Natural killer cell treated with Interleukin-12 subunit alpha and Interleukin-12 subunit beta and Interleukin-15 and Interleukin-18, amount 100 ng/mL, for 72 hours (primary cell): Measurements from ENCODE around the gene CDKAL1. TPM values are rescaled to one million over a fixed set of nuclear protein-coding genes. Genes with fewer than 3 reads are reported as not detected.
"Not testable (repeated sequence)": the region's sequence is repeated elsewhere in the genome, so short reads cannot be mapped to it uniquely, and the experiment has no call there.

Source experiments
- ATAC-seq, 2 donors: fragments of 150-1000 bp; cut with Tn5 transposase in 1 of 2; sonication (Bioruptor Pico), chemical (Tn5 transposase) in 1 of 2; 2 replicates each; pipeline ENCODE4 v1.10.0; 2021
- DNase-seq: peaks from one replicate; pipeline ENCODE4 v3.0.0; 2022; ENCODE audit warnings: low spot score
- H3K27ac Mint-ChIP-seq, 2 donors: 1 replicate in 1 of 2; 2 replicates in 1 of 2; pipeline ENCODE4 v1.8.0; 2022; ENCODE audit warnings: mixed read lengths in 2 of 2, mild to moderate bottlenecking in 1 of 2, moderate library complexity in 1 of 2
- H3K27me3 Mint-ChIP-seq, 2 donors: 1 replicate in 1 of 2; 2 replicates in 1 of 2; pipeline ENCODE4 v1.8.0; 2022; ENCODE audit warnings: mixed read lengths in 2 of 2
- H3K36me3 Mint-ChIP-seq: one replicate; pipeline ENCODE4 v1.8.0; 2022; ENCODE audit warnings: mixed read lengths
- H3K4me1 Mint-ChIP-seq, 2 donors: 1 replicate in 1 of 2; 2 replicates in 1 of 2; pipeline ENCODE4 v1.8.0; 2022; ENCODE audit warnings: low read depth in 2 of 2, mixed read lengths in 2 of 2, mild to moderate bottlenecking in 1 of 2
- H3K4me3 Mint-ChIP-seq: one replicate; pipeline ENCODE4 v1.8.0; 2022; ENCODE audit warnings: mixed read lengths
- H3K9me3 Mint-ChIP-seq: 2 replicates; pipeline ENCODE4 v1.8.0; 2022; ENCODE audit warnings: mixed read lengths
- total RNA-seq, 2 donors: library from RNA; stranded (reverse); gene quantifications; one replicate each; pipeline ENCODE4 v1.2.3, GENCODE V29; 2022

CDKAL1 gene
- total RNA-seq, 2 donors from 2014 or later, result 33.7 to 43.8 TPM

DNA sequence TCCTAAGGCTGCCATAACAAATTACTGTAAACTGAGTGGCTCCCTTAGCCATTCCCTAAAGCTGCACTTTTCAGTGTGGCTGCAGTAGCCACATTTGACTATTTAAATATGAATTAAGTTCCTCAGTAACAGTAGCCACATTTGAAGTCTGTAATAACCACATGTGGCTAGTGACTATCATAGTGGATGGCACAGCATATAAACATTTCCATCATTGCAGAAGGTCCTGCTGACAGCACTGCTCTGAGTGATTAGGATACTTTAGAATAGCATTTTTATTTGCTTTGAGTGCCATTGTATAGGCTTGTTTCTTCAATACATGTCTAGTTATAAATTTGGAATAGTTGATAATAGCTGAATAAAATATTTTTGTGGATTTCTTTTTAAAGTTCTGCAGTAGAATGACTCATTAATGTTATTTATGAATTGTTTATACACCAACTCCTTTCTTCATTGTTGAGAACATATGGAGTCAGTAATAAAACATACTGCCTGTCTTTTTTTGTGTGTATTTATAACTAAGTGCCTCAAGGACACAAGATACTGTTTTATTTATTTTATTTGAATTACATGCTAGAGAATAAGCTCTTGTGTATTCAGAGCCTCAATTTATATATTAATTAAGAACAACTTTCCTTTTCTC lies 217.2 kb downstream of the CDKAL1 start:
- Mint-ChIP-seq H3K9me3 (no peaks in the 10 kb centered on the region), H3K27me3 (peaks cover 0 to 3% of the 10 kb centered on the region in 2 donors), H3K36me3 (peaks cover 8% of the 10 kb centered on the region), H3K4me3 (no peak overlapping the region), H3K27ac (no peak overlapping the region), H3K4me1 (peaks cover 27 to 29% of the 10 kb centered on the region in 2 donors)
- ATAC-seq (no peak), DNase-seq (no peak)

DNA sequence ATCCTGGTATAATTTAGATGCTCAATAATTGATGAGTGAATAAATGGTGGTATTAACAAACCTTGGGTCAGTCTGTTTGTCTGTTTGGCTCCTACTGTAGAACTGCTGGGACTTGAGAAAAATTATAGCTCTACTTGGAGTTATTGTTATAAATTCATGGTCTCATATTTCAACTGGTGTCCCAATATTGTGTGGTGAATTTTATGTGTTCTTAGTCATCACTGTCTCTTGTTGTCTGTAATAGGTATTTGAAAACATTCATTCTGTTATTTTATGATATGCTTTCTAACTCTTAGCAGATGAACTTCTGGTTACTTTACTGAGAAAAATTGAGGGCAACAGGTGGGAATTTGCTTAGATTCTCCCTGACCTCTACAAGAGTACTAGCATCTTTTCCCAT lies 221.4 kb downstream of the CDKAL1 start:
- Mint-ChIP-seq H3K4me3 (no peak overlapping the region), H3K4me1 (peaks cover 5 to 12% of the 10 kb centered on the region in 2 donors), H3K36me3 (peaks cover 8% of the 10 kb centered on the region), H3K27me3 (no peaks in the 10 kb centered on the region), H3K27ac (no peak overlapping the region), H3K9me3 (no peaks in the 10 kb centered on the region)
- ATAC-seq (no peak), DNase-seq (no peak)

DNA sequence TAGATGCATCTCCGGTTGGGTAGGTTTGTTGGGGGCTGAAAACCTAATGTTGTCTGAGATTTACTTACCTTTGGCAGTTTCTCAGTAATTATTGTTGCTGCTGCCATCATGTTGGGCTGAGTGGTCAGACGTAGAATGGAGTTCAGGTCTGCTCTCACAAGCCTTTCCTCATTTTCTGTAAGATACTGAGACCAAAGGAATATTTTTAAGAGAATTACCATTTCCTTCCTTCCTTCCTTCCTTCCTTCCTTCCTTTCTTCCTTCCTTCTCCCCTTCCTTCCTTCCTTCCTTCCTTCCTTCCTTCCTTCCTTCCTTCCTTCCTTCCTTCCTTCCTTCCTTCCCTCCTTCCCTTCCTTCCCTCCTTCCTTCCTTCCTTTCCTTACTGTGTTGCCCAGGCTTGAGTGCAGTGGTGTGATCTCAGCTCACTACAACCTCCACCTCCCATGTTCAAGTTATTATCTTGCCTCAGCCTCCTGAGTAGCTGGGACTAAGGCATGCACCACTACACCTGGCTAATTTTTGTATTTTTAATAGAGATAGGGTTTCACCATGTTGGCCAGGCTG lies 222.4 kb downstream of the CDKAL1 start:
- peaks cover 5 to 12% of the 10 kb centered on the region in 2 donors for H3K4me1 Mint-ChIP-seq
- not testable (repeated sequence) for ATAC-seq, H3K9me3 Mint-ChIP-seq, H3K36me3 Mint-ChIP-seq, H3K4me3 Mint-ChIP-seq, H3K27ac Mint-ChIP-seq, H3K27me3 Mint-ChIP-seq, DNase-seq

DNA sequence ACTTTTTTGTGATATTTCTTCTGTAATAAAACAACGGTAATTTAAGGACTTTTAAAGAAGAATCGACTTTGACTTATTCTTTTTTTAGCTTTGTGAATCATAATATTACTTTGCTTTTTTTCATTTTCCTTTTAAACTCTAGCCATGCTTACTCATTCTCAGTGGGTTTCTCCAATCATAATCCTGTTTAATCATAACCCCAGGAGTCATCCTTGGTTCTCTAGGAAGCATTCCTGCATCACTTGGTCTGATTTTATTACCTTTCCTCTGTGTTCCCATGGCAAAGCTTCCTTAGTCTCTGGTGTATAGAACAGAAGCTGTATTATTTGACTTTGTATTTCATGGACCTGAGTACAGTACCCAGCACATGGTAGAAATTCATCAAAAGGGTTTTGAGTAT lies 223.5 kb downstream of the CDKAL1 start:
- H3K27me3 Mint-ChIP-seq, result no peaks in the 10 kb centered on the region
- H3K27ac Mint-ChIP-seq, result no peak overlapping the region
- H3K4me3 Mint-ChIP-seq, result no peak overlapping the region
- H3K9me3 Mint-ChIP-seq, result no peaks in the 10 kb centered on the region
- peaks cover 5 to 12% of the 10 kb centered on the region in 2 donors for H3K4me1 Mint-ChIP-seq
- no peak for ATAC-seq
- no peak for DNase-seq
- peaks cover 8% of the 10 kb centered on the region for H3K36me3 Mint-ChIP-seq

DNA sequence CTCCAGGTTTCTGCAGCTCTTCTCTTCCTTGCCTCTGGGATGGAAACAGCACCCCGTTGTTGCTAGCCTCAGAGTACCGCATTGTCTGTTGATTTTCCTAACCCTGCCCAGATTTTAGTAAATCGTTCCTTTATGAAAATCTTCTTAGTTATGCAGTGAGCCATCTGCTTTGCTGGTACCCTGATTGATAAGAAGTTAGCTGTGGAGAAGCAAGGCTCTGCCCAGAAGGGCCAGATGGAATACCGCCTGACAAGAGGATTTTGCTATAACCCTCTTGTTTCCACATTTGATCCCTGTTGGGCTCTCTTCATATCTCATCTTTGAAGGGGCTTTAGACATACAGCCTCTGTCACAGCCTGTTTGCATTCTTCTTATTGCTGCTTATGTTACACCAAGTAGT lies 229.0 kb downstream of the CDKAL1 start:
- no peak overlapping the region for H3K4me3 Mint-ChIP-seq
- H3K36me3 Mint-ChIP-seq, result peaks cover 4% of the 10 kb centered on the region
- H3K27me3 Mint-ChIP-seq, result no peaks in the 10 kb centered on the region
- no peaks in the 10 kb centered on the region for H3K9me3 Mint-ChIP-seq
- no peaks in the 10 kb centered on the region for H3K4me1 Mint-ChIP-seq
- DNase-seq (no peak), ATAC-seq (no peak)
- no peak overlapping the region for H3K27ac Mint-ChIP-seq

DNA sequence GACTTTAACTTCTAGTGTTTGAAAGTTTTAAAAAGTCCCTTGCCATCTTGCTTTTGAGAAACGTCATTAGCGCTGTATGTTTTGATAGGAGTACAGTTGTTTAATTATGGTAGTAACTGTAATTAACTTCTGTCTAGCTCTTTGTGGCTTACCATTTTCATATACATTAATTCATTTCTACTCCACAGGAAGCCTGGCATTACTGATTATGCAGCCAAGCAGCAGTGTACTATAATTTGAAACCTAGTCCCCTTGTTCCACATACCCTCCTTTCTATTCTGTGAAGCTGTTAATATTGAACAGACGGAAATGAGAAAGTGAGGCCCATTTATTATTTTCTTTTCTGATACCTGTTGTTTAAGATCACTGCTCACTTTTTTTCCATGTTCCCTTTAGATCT lies 235.4 kb downstream of the CDKAL1 start:
- no peak for DNase-seq
- no peaks in the 10 kb centered on the region for H3K9me3 Mint-ChIP-seq
- H3K27me3 Mint-ChIP-seq, result no peaks in the 10 kb centered on the region
- H3K4me1 Mint-ChIP-seq, result peaks cover 0 to 2% of the 10 kb centered on the region in 2 donors
- no peak for ATAC-seq
- no peak overlapping the region for H3K4me3 Mint-ChIP-seq
- H3K27ac Mint-ChIP-seq, result no peak overlapping the region
- H3K36me3 Mint-ChIP-seq, result peaks cover 4% of the 10 kb centered on the region

DNA sequence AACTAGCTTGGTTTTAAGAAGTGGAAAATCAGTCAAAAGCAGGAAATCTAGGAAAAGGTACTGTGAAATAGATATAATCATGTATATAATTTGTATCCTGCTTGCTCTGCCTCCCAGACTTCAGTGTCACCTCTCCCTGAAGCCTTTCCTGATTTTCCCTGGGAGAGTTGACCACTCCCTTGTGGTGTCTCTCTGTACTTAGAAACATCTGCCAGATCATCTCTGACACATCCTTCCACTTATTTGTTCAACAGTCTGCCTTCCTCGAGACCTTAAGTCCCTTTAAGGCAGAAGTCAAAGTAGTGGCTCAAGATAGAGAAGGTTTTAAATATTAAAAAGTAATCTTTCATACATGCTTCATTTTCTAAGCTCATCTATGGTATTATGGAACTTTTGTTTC lies 236.5 kb downstream of the CDKAL1 start:
- no peaks in the 10 kb centered on the region for H3K27me3 Mint-ChIP-seq
- no peak overlapping the region for H3K27ac Mint-ChIP-seq
- no peak overlapping the region for H3K4me3 Mint-ChIP-seq
- no peak for DNase-seq
- no peaks in the 10 kb centered on the region for H3K36me3 Mint-ChIP-seq
- no peaks in the 10 kb centered on the region for H3K9me3 Mint-ChIP-seq
- ATAC-seq, result no peak
- peaks cover 0 to 2% of the 10 kb centered on the region in 2 donors for H3K4me1 Mint-ChIP-seq

- no peaks in the 10 kb centered on the region for H3K27me3 Mint-ChIP-seq
- DNase-seq, result no peak
- H3K9me3 Mint-ChIP-seq, result no peaks in the 10 kb centered on the region
- no peak overlapping the region for H3K27ac Mint-ChIP-seq
- H3K4me3 Mint-ChIP-seq, result no peak overlapping the region
- H3K36me3 Mint-ChIP-seq, result no peaks in the 10 kb centered on the region
- H3K4me1 Mint-ChIP-seq, result peaks cover 0 to 2% of the 10 kb centered on the region in 2 donors
- ATAC-seq, result no peak
Observed at GRCh38 chr6:20771409-20771808, 237.2 kb downstream of the CDKAL1 start.

DNA sequence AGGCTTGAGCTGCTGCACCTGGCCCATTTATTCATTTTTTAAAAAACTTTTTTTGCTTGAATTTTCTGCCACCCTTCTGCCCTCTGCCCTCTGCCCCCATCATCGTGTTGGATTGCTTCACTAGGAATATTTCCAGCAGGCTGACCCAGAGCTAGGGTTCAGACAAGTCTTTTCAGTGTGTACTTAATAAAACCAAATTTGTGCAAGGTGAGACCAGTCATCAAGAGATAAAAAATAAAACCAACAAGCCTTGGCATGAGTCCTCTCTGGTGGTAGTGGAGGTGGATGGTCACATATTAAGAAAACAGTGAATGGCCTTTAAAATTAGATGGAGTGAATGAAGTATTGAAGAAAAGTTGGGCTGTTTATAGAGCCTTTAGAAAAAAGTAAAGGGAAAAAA lies 239.6 kb downstream of the CDKAL1 start:
- no peaks in the 10 kb centered on the region for H3K27me3 Mint-ChIP-seq
- H3K27ac Mint-ChIP-seq, result no peak overlapping the region
- H3K4me1 Mint-ChIP-seq, result peaks cover 2 to 6% of the 10 kb centered on the region in 2 donors
- no peaks in the 10 kb centered on the region for H3K36me3 Mint-ChIP-seq
- no peak for DNase-seq
- no peak for ATAC-seq
- no peak overlapping the region for H3K4me3 Mint-ChIP-seq
- no peaks in the 10 kb centered on the region for H3K9me3 Mint-ChIP-seq

GRCh38 chr6:20775981-20776380 lies 241.7 kb downstream of the CDKAL1 start:
- Mint-ChIP-seq H3K36me3 (peaks cover 4% of the 10 kb centered on the region), H3K4me3 (no peak overlapping the region), H3K9me3 (no peaks in the 10 kb centered on the region), H3K4me1 (peaks cover 0 to 6% of the 10 kb centered on the region in 2 donors), H3K27me3 (no peaks in the 10 kb centered on the region), H3K27ac (no peak overlapping the region)
- DNase-seq, result no peak
- ATAC-seq, result no peak

- DNase-seq (no peak), ATAC-seq (no peak)
- no peak overlapping the region for H3K4me3 Mint-ChIP-seq
- peaks cover 11% of the 10 kb centered on the region for H3K36me3 Mint-ChIP-seq
- H3K4me1 Mint-ChIP-seq, result peaks cover 0 to 6% of the 10 kb centered on the region in 2 donors
- no peaks in the 10 kb centered on the region for H3K27me3 Mint-ChIP-seq
- H3K27ac Mint-ChIP-seq, result no peak overlapping the region
- no peaks in the 10 kb centered on the region for H3K9me3 Mint-ChIP-seq
Observed at GRCh38 chr6:20777801-20778200, 243.5 kb downstream of the CDKAL1 start.

DNA sequence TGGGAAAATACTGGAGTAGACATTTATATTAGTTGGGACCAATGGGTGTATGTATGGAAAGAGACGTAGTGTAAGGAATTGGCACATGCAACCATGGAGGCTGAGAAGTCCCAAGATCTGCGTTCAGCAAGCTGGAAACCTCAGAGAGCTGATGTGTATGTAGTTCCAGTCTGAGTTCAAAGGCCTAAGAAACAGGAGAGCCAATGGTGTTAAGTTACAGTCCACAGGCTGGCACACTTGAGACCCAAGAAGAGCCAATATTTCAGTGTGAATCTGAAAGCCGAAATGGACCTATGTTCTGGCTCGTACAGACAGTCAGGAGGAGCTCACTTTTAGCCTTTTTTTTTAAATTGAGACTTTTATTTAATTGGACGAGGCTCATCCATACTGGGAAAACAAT lies 244.2 kb downstream of the CDKAL1 start:
- no peaks in the 10 kb centered on the region for H3K9me3 Mint-ChIP-seq
- no peak overlapping the region for H3K4me3 Mint-ChIP-seq
- H3K36me3 Mint-ChIP-seq, result peaks cover 14% of the 10 kb centered on the region
- H3K4me1 Mint-ChIP-seq, result peaks cover 1 to 6% of the 10 kb centered on the region in 2 donors
- DNase-seq (no peak), ATAC-seq (no peak)
- no peak overlapping the region for H3K27ac Mint-ChIP-seq
- H3K27me3 Mint-ChIP-seq, result no peaks in the 10 kb centered on the region

DNA sequence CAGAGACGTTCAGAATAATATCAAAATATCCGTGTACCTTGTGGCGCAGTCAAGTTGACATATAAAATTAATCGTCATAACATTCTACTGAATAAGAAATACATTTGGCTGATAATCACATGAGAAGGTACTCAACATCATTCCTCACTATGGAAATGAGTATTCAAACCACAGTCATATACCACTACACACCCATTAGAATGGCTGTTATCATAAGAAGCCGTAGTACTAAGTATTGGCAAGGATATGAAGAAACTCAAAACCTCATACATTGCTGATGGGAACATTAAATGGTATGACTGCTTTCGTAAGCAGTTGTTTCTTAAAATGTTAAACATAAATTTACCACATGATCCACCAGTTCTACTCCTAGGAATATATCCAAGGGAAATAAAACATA lies 244.7 kb downstream of the CDKAL1 start:
- no peaks in the 10 kb centered on the region for H3K27me3 Mint-ChIP-seq
- H3K4me3 Mint-ChIP-seq, result no peak overlapping the region
- peaks cover 3 to 6% of the 10 kb centered on the region in 2 donors for H3K4me1 Mint-ChIP-seq
- ATAC-seq, result peak in 1 of 2 donors; percentile 80
- DNase-seq, result no peak
- H3K36me3 Mint-ChIP-seq, result peaks cover 17% of the 10 kb centered on the region
- no peak overlapping the region for H3K27ac Mint-ChIP-seq
- H3K9me3 Mint-ChIP-seq, result no peaks in the 10 kb centered on the region

DNA sequence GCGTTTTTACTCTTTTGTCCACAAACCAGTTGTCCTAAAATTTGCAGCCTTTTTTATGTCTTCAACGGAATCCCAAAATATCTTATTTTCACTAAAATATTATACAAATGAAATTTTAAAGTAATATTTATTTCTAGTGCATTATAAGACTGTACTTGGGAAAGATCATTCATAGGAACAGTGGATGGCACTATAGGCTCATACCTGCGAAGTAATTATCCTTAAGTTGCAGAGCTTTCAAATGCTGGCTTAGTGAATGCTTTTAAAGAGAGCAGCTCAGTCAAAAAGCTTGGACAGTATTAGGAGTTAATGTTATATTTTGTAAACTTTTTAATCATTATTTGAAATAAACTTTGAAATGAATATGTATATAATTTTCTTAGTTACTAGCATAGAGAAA lies 254.9 kb downstream of the CDKAL1 start:
- Mint-ChIP-seq H3K36me3 (no peaks in the 10 kb centered on the region), H3K27ac (no peak overlapping the region), H3K4me3 (no peak overlapping the region), H3K27me3 (no peaks in the 10 kb centered on the region), H3K4me1 (peaks cover 2 to 14% of the 10 kb centered on the region in 2 donors), H3K9me3 (no peaks in the 10 kb centered on the region)
- DNase-seq (no peak), ATAC-seq (no peak)
